Right lobe of liver (tissue), 4 donors: ENCODE results near the gene FNDC3A.

Source experiments
- CTCF ChIP-seq, 4 donors: fragments of 200-600 bp in 3 of 4; fragments of 450-650 bp in 1 of 4; IDR thresholded peaks; one replicate each; pipeline versions ENCODE4 v1.5.1 to v1.8.0; 2016 to 2022; ENCODE audit warnings: antibody characterized with exemption in 4 of 4, mild to moderate bottlenecking in 2 of 4
- POLR2A ChIP-seq: fragments of 450-650 bp; IDR thresholded peaks from one replicate; pipeline ENCODE4 v1.6.1; 2017; ENCODE audit warnings: antibody characterized with exemption, mild to moderate bottlenecking
- donor health status: DM: no; HTN: no; CAD: no.
- donor health status: DM: no; HTN: no; CAD: no.
- donor health status: DM: no; HTN: yes; CAD: no.

- TF ChIP-seq CTCF (IDR thresholded peaks at IDR 0.05) (no peak), POLR2A (no peak)
These were observed 85.1 kb downstream of the FNDC3A start for GRCh38 chr13:49060678-49061387.
